Measurements from ENCODE around the gene PMS1. TPM values are rescaled to one million over a fixed set of nuclear protein-coding genes. Genes with fewer than 3 reads are reported as not detected.

PMS1 gene
- total and polyA plus RNA-seq, 2 donors (not counting 1 experiment from before 2014, with no cell fraction given): 14.9 to 44.2 TPM

DNA sequence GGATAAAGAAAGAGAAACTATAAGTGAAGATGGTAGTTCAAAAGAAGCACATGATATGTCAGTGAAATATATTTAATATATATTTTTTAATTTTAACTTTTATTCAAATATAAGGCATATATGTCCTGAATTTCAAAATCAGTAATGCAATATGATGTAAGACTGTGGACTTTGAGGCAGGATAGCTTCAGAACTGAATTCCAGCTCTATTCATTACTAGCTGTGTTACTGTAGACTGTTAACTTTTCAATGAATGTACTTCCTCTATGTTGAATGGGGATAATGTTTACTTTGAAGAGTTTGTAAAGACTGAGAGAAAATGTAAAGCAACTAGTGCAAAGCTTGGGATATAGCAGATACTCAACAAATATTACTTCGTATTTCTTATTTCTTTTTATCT lies 112.6 kb downstream of the PMS1 start:
- H4K20me1 ChIP-seq (ENCODE audit: control insufficient read depth, insufficient read depth, low read length, poor library complexity, severe bottlenecking): no peaks in the 10 kb centered on the region
- no peak overlapping the region for H3K27ac ChIP-seq (ENCODE audit: low read length in 2 of 2)
- Mint-ChIP-seq H3K27me3 (no peaks in the 10 kb centered on the region), H3K9me3 (ENCODE audit: insufficient read depth) (no peaks in the 10 kb centered on the region), H3K27ac (no peak overlapping the region), H3K4me1 (no peaks in the 10 kb centered on the region), H3K4me3 (no peak overlapping the region)
- no peak overlapping the region for H3K4me2 ChIP-seq (replicated peaks; ENCODE audit: low read depth, low read length, poor library complexity, severe bottlenecking)
- intact Hi-C loops (cut with micrococcal nuclease): no loop called here
- no peak overlapping the region for H2AFZ ChIP-seq (ENCODE audit: insufficient read depth, low read depth, low read length, poor library complexity, severe bottlenecking)
- H3K79me2 ChIP-seq (ENCODE audit: control insufficient read depth, insufficient read depth, low read length): no peaks in the 10 kb centered on the region
- no peak for ATAC-seq (ENCODE audit: low read depth)
- DNase-seq: no peak
- no peaks in the 10 kb centered on the region for H3K27me3 ChIP-seq (replicated peaks in 1 of 4; ENCODE audit: control extremely low read depth in 1 of 4, control insufficient read depth in 3 of 4, insufficient read depth in 4 of 4, low read length in 3 of 4)
- TF ChIP-seq EZH2 (IDR thresholded peaks at IDR 0.05; ENCODE audit: borderline replicate concordance, insufficient read depth, low read depth, low read length, poor library complexity, severe bottlenecking): no peak
- TF ChIP-seq, protein P1, sequence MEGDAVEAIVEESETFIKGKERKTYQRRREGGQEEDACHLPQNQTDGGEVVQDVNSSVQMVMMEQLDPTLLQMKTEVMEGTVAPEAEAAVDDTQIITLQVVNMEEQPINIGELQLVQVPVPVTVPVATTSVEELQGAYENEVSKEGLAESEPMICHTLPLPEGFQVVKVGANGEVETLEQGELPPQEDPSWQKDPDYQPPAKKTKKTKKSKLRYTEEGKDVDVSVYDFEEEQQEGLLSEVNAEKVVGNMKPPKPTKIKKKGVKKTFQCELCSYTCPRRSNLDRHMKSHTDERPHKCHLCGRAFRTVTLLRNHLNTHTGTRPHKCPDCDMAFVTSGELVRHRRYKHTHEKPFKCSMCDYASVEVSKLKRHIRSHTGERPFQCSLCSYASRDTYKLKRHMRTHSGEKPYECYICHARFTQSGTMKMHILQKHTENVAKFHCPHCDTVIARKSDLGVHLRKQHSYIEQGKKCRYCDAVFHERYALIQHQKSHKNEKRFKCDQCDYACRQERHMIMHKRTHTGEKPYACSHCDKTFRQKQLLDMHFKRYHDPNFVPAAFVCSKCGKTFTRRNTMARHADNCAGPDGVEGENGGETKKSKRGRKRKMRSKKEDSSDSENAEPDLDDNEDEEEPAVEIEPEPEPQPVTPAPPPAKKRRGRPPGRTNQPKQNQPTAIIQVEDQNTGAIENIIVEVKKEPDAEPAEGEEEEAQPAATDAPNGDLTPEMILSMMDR (IDR thresholded peaks at IDR 0.05): no peak
- no peaks in the 10 kb centered on the region for H3K36me3 ChIP-seq (replicated peaks in 1 of 2; ENCODE audit: control extremely low read depth in 1 of 2, control insufficient read depth in 1 of 2, extremely low read depth in 1 of 2, insufficient read depth in 2 of 2, low read length in 1 of 2)
- no peak overlapping the region for H3K9ac ChIP-seq (ENCODE audit: low read length)
- ChIA-PET CTCF (no interaction called here), POLR2A (no interaction called here)
- H3K4me3 ChIP-seq (ENCODE audit: control extremely low read depth in 1 of 5, extremely low read depth in 1 of 5, insufficient read depth in 1 of 5, low read depth in 2 of 5, low read length in 4 of 5): no peak overlapping the region
- no peaks in the 10 kb centered on the region for H3K4me1 ChIP-seq (ENCODE audit: control insufficient read depth in 2 of 2, insufficient read depth in 2 of 2, low read length in 2 of 2)
- H3K9me3 ChIP-seq (ENCODE audit: control extremely low read depth in 1 of 3, control insufficient read depth in 2 of 3, insufficient read depth in 1 of 3, low read length in 2 of 3): peaks cover 0 to 5% (median 0%) of the 10 kb centered on the region in 3 donors
- no CpG with 5 or more reads among the region's 1 CpG for WGBS (ENCODE audit: insufficient coverage)

DNA sequence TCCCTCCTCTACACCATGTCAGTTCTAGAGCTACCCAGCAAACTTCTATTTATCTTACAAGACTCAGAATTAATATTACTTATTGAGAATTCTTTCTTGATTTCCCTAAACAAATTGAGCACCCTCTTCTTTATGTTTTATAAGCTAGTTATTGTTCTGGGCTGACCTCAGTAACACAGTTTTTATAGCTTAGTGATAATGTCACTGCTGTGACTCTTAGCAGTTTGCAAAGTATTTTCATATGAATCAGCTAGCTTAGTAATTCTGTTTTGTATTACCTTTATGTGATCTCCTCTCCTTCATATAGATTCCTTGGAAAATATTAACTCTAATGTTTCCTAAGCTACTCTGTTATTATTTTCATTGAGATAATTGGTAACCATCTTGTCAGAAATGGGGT lies 114.9 kb downstream of the PMS1 start:
- Histone ChIP-seq H2AFZ (ENCODE audit: insufficient read depth, low read depth, low read length, poor library complexity, severe bottlenecking) (no peak overlapping the region), H3K27ac (ENCODE audit: low read length in 2 of 2) (no peak overlapping the region), H3K9me3 (ENCODE audit: control extremely low read depth in 1 of 3, control insufficient read depth in 2 of 3, insufficient read depth in 1 of 3, low read length in 2 of 3) (no peaks in the 10 kb centered on the region), H3K9ac (ENCODE audit: low read length) (no peak overlapping the region), H3K4me1 (ENCODE audit: control insufficient read depth in 2 of 2, insufficient read depth in 2 of 2, low read length in 2 of 2) (no peaks in the 10 kb centered on the region), H4K20me1 (ENCODE audit: control insufficient read depth, insufficient read depth, low read length, poor library complexity, severe bottlenecking) (no peaks in the 10 kb centered on the region), H3K36me3 (replicated peaks in 1 of 2; ENCODE audit: control extremely low read depth in 1 of 2, control insufficient read depth in 1 of 2, extremely low read depth in 1 of 2, insufficient read depth in 2 of 2, low read length in 1 of 2) (no peaks in the 10 kb centered on the region), H3K4me3 (ENCODE audit: control extremely low read depth in 1 of 5, extremely low read depth in 1 of 5, insufficient read depth in 1 of 5, low read depth in 2 of 5, low read length in 4 of 5) (no peak overlapping the region), H3K27me3 (replicated peaks in 1 of 4; ENCODE audit: control extremely low read depth in 1 of 4, control insufficient read depth in 3 of 4, insufficient read depth in 4 of 4, low read length in 3 of 4) (no peaks in the 10 kb centered on the region), H3K79me2 (ENCODE audit: control insufficient read depth, insufficient read depth, low read length) (no peaks in the 10 kb centered on the region), H3K4me2 (replicated peaks; ENCODE audit: low read depth, low read length, poor library complexity, severe bottlenecking) (no peak overlapping the region)
- intact Hi-C loops (cut with micrococcal nuclease): no loop called here
- H3K9me3 Mint-ChIP-seq (ENCODE audit: insufficient read depth): no peaks in the 10 kb centered on the region
- ATAC-seq (ENCODE audit: low read depth) (no peak), DNase-seq (no peak)
- ChIA-PET CTCF (no interaction called here), POLR2A (no interaction called here)
- H3K4me1 Mint-ChIP-seq: no peaks in the 10 kb centered on the region
- TF ChIP-seq, protein P1 (IDR thresholded peaks at IDR 0.05): no peak
- TF ChIP-seq EZH2 (IDR thresholded peaks at IDR 0.05; ENCODE audit: borderline replicate concordance, insufficient read depth, low read depth, low read length, poor library complexity, severe bottlenecking): no peak
- H3K27ac Mint-ChIP-seq: no peak overlapping the region
- H3K4me3 Mint-ChIP-seq: no peak overlapping the region
- H3K27me3 Mint-ChIP-seq: no peaks in the 10 kb centered on the region
